ENCODE results near the gene CEP192. TPM values are rescaled to one million over a fixed set of nuclear protein-coding genes. Genes with fewer than 3 reads are reported as not detected.
A peak's percentile ranks its signal among the peaks of the same experiment; 100 is the strongest.

Gene CEP192
- polyA plus RNA-seq, 3 donors, result 3.0 to 29.6 (median 3.7) TPM

GRCh38 chr18:13086906-13087305 is 95.7 kb downstream of the CEP192 start:
- H3K4me1 Mint-ChIP-seq, result no peaks in the 10 kb centered on the region
- intact Hi-C loops (cut with micrococcal nuclease), result no loop called here
- Histone ChIP-seq H3K27ac (ENCODE audit: low read depth in 1 of 2, low read length in 2 of 2) (no peak overlapping the region), H3K79me2 (ENCODE audit: insufficient read depth, low read length) (no peaks in the 10 kb centered on the region), H3K4me1 (ENCODE audit: control insufficient read depth in 1 of 2, insufficient read depth in 2 of 2, low read length in 2 of 2) (no peaks in the 10 kb centered on the region), H3K4me3 (replicated peaks in 1 of 3; ENCODE audit: low read depth in 2 of 3, low read length in 3 of 3) (no peak overlapping the region), H3K27me3 (ENCODE audit: control insufficient read depth in 2 of 2, insufficient read depth in 2 of 2, low read length in 2 of 2) (no peaks in the 10 kb centered on the region), H3K9ac (ENCODE audit: insufficient read depth, low read length, poor library complexity, severe bottlenecking) (no peak overlapping the region), H3K4me2 (replicated peaks; ENCODE audit: extremely low read depth, low read length, poor library complexity, severe bottlenecking) (no peak overlapping the region), H4K20me1 (ENCODE audit: insufficient read depth, low read length) (no peaks in the 10 kb centered on the region), H3K9me3 (replicated peaks in 1 of 2; ENCODE audit: control insufficient read depth in 1 of 2, insufficient read depth in 1 of 2, low read length in 2 of 2) (peaks cover 0 to 5% of the 10 kb centered on the region in 2 donors), H2AFZ (ENCODE audit: insufficient read depth, low read depth, low read length, poor library complexity, severe bottlenecking) (no peak overlapping the region), H3K36me3 (replicated peaks in 1 of 2; ENCODE audit: control insufficient read depth in 1 of 2, insufficient read depth in 2 of 2, low read length in 2 of 2) (peaks cover 60 to 79% of the 10 kb centered on the region in 2 donors)
- peaks cover 0 to 6% (median 3%) of the 10 kb centered on the region in 7 donors for H3K9me3 Mint-ChIP-seq
- no peak overlapping the region for H3K27ac Mint-ChIP-seq
- H3K36me3 Mint-ChIP-seq, result peaks cover 73 to 84% of the 10 kb centered on the region in 2 donors
- no peak for DNase-seq
- no peaks in the 10 kb centered on the region for H3K27me3 Mint-ChIP-seq (ENCODE audit: low read depth in 3 of 3)
- 97% methylated on average over 3 of the region's 4 CpGs for WGBS (ENCODE audit: insufficient coverage)
- no peak overlapping the region for H3K4me3 Mint-ChIP-seq
- TF ChIP-seq, protein P1, sequence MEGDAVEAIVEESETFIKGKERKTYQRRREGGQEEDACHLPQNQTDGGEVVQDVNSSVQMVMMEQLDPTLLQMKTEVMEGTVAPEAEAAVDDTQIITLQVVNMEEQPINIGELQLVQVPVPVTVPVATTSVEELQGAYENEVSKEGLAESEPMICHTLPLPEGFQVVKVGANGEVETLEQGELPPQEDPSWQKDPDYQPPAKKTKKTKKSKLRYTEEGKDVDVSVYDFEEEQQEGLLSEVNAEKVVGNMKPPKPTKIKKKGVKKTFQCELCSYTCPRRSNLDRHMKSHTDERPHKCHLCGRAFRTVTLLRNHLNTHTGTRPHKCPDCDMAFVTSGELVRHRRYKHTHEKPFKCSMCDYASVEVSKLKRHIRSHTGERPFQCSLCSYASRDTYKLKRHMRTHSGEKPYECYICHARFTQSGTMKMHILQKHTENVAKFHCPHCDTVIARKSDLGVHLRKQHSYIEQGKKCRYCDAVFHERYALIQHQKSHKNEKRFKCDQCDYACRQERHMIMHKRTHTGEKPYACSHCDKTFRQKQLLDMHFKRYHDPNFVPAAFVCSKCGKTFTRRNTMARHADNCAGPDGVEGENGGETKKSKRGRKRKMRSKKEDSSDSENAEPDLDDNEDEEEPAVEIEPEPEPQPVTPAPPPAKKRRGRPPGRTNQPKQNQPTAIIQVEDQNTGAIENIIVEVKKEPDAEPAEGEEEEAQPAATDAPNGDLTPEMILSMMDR (IDR thresholded peaks at IDR 0.05), result no peak

DNA sequence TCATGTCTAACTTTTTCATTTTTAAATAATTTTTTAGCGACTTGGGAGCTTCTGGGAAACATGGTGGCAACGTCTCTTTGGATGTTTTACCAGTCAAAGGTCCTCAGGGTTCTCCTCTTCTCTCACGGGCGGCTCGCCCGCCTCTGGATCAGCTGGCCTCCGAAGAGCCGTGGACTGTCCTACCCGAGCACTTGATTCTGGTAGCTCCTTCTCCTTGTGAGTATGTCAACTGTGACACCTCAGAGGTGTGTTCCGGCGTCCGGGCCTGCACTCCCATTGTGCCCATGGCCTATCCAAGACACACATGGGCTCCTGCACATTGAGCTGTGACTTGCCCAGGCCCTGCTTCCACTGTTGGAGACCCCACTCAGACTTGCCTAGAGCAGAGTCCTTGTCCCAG is 104.3 kb downstream of the CEP192 start:
- 99% methylated on average over 12 of the region's 12 CpGs for WGBS (ENCODE audit: insufficient coverage)
- no peaks in the 10 kb centered on the region for H3K27me3 Mint-ChIP-seq (ENCODE audit: low read depth in 3 of 3)
- Histone ChIP-seq H3K9ac (ENCODE audit: insufficient read depth, low read length, poor library complexity, severe bottlenecking) (no peak overlapping the region), H4K20me1 (ENCODE audit: insufficient read depth, low read length) (no peaks in the 10 kb centered on the region), H3K4me2 (replicated peaks; ENCODE audit: extremely low read depth, low read length, poor library complexity, severe bottlenecking) (no peak overlapping the region), H3K4me1 (ENCODE audit: control insufficient read depth in 1 of 2, insufficient read depth in 2 of 2, low read length in 2 of 2) (no peaks in the 10 kb centered on the region), H2AFZ (ENCODE audit: insufficient read depth, low read depth, low read length, poor library complexity, severe bottlenecking) (no peak overlapping the region), H3K79me2 (ENCODE audit: insufficient read depth, low read length) (no peaks in the 10 kb centered on the region), H3K4me3 (replicated peaks in 1 of 3; ENCODE audit: low read depth in 2 of 3, low read length in 3 of 3) (no peak overlapping the region), H3K27me3 (ENCODE audit: control insufficient read depth in 2 of 2, insufficient read depth in 2 of 2, low read length in 2 of 2) (no peaks in the 10 kb centered on the region), H3K9me3 (replicated peaks in 1 of 2; ENCODE audit: control insufficient read depth in 1 of 2, insufficient read depth in 1 of 2, low read length in 2 of 2) (no peaks in the 10 kb centered on the region), H3K36me3 (replicated peaks in 1 of 2; ENCODE audit: control insufficient read depth in 1 of 2, insufficient read depth in 2 of 2, low read length in 2 of 2) (peaks cover 79% of the 10 kb centered on the region in 2 donors), H3K27ac (ENCODE audit: low read depth in 1 of 2, low read length in 2 of 2) (no peak overlapping the region)
- no peaks in the 10 kb centered on the region for H3K4me1 Mint-ChIP-seq
- TF ChIP-seq, protein P1 (IDR thresholded peaks at IDR 0.05), result no peak
- peaks cover 0 to 2% (median 0%) of the 10 kb centered on the region in 7 donors for H3K9me3 Mint-ChIP-seq
- peak overlapping the region in 1 of 7 donors; percentile 38 for H3K27ac Mint-ChIP-seq
- DNase-seq, result no peak
- H3K4me3 Mint-ChIP-seq, result no peak overlapping the region
- H3K36me3 Mint-ChIP-seq, result peaks cover 75 to 90% of the 10 kb centered on the region in 2 donors
- intact Hi-C loops (cut with micrococcal nuclease), result no loop called here
